HG03196 (cell line): ENCODE measurements around the gene RAD51.

Experiments used
- ATAC-seq: cut with Tn5 transposase; IDR thresholded peaks from one replicate; pipeline ENCODE4 v1.9.1; 2021; ENCODE audit not compliant: unreplicated experiment

Gene RAD51

DNA sequence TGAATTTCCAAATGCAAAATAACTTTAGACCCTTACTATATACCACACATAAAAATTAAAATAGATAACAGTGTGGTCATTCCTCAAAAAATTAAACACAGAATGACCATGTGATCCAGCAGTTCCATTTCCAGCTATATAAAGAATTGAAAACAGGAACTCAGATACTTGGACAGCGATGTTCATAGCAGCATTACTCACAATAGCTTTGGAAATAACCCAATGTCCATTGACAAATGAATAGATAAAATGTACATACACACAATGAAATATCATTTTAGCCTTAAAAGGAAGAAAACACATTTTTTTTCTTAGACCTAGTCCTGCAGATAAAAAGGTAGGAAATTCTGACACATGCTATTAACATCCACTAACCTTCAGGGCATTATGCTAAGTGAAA is 26.7 kb downstream of the RAD51 start:
- no peak for ATAC-seq

DNA sequence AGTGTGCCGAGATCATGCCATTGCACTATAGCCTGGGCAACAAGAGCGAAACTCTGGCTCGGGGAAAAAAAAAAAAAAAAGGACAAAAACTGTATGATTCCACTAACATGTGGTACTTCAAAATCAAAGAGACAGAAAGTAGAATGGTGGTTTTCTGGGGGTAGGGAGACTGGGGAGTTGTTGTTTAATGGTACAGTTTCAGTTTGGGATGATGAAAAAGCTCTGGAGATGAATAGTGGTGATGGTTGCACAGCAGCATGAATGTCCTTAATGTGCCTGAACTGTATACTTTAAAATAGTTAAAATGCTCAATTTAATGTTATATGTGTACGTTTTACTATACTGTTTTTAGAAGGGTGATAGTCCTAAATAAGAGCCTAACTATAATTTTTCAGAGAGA is 27.4 kb downstream of the RAD51 start:
- ATAC-seq: no peak

GRCh38 chr15:40722934-40723333 is 28.0 kb downstream of the RAD51 start:
- no peak for ATAC-seq

- no peak for ATAC-seq
Observed at GRCh38 chr15:40723919-40724318, 28.9 kb downstream of the RAD51 start.

DNA sequence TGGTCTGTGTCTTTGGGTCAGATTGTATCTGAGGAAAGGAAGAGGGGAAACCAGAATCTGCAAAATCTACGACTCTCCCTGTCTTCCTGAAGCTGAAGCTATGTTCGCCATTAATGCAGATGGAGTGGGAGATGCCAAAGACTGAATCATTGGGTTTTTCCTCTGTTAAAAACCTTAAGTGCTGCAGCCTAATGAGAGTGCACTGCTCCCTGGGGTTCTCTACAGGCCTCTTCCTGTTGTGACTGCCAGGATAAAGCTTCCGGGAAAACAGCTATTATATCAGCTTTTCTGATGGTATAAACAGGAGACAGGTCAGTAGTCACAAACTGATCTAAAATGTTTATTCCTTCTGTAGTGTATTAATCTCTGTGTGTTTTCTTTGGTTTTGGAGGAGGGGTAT is 36.1 kb downstream of the RAD51 start:
- ATAC-seq: no peak

- ATAC-seq: no peak
Observed at GRCh38 chr15:40736575-40736974, 41.6 kb downstream of the RAD51 start.

DNA sequence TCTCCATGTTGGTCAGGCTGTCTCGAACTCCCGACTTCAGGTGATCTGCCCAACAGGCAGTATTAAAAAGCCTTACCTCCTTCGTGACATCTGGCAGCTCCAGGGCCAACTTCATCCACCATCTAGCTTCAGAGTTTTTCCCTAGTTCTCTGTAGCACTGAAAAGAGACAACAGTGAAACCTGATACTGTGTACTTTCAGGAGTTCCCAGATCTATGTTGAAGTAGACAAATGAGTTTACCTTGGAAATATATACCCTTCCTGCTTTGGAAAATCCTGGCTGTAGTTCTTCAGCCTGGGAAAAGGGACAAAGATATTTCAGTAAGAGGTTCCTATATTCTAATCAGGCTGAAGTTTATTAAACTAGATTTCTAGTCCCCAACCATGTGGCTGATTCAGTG is 42.1 kb downstream of the RAD51 start:
- ATAC-seq: no peak

GRCh38 chr15:40739047-40739446 is 44.1 kb downstream of the RAD51 start:
- no peak for ATAC-seq

- ATAC-seq: no peak
Observed at GRCh38 chr15:40739854-40740253, 44.9 kb downstream of the RAD51 start.

- no peak for ATAC-seq
Observed at GRCh38 chr15:40743485-40743901, 48.5 kb downstream of the RAD51 start.

- no peak for ATAC-seq
Observed at GRCh38 chr15:40743921-40744814, 49.2 kb downstream of the RAD51 start.

DNA sequence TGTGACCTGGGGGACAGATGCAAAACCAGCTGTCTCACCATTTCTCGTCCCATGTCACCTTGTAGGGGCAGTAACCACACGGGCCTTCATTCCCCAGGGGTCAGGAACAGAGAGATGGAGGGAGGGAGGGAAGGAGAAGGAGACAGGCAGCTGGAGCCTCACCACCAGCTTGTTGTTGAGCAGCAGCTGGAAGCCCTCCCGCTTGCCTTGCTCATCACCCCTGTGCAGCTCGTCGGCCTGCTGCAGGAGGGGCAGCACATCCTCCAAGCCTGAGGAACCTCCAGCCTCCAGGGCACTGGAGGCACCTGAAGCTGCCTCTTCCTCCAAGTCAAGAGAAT is 49.8 kb downstream of the RAD51 start:
- ATAC-seq: no peak

DNA sequence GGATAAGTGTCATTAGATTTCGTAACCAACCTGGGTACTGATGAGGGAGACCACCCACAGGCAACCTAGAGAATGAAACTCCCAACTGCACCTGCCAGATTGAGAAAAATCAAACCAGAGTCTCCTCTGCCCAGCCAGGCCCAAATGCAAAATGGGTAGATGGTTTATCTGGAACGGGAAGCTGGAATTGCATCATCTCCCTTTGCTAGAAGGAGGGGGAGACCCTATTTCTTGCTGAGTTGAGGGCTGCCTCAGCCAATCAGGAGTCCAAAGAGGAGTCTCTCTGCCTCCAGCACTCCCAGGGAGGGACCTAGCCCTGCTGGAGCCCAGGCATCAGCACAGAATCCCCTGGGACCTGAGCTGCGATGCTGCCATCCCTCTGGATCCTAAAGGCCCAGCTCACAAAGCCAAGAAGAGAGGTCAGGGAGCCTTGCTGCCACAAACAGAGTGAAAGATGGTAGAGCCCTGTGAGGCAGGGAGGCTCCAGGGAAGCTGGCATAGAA is 52.0 kb downstream of the RAD51 start:
- ATAC-seq: no peak

DNA sequence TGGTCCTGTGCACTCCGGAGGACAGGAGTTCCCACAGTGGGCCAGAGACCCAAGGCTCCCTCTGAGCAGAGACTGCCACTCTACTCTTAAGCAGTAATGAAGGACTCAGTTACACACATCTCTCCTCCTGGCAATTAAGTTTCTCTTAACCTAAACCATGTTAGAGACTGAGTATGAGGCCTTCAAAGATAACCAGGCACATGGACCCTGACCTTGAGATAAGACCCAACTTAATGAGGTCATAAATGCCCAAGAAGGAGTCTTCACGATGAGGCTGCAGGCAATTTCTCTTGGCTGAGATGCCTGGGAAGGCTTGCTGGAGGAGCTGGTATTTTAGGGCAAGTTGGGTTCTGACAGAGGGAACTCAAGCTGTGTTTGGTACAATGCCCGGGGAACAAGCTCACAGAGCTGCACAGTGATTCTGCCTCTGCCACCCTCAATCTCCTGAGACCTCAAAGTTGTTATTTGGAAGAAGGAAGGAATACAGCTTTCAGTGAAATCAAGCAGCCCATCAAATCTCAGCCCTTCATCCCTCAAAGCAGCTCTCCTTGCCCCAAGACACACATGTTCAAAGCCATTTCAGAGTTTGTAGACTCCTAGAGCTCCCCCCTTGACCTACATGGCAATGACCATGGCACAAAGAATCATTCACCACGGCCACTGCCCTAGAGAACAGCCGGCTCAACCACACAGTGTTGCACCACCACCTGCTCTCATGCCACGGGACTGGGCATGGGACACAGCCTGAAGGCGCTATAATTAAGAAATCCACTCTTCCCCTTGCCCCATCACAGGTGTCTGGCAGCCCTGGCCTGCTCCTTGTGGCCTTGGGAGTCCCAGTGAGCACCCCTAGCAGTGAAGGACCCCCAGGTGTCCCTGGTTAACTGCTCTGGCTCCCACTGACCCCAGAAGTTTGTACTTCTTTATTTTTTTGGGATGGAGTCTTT is 53.0 kb downstream of the RAD51 start:
- ATAC-seq: no peak

- ATAC-seq: no peak
Observed at GRCh38 chr15:40749151-40749630, 54.2 kb downstream of the RAD51 start.

DNA sequence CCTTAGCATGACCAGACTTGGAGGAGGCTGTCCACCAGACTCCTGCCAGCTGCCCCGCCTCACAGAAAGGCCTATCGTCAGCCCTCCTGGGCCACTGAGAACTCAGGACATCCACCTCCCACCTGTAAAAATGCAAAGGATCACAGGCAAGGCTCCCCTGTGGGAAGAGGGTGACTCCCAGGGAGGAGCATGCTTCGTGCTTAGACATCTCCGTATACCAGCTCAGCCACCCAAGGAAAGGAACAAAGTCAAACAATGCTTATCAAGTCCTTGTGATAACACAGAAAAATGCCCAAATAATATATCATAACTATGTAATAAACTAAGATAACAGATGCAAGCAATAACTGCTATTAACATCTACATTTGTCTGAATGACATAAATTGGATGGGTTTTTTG is 55.9 kb downstream of the RAD51 start:
- no peak for ATAC-seq

GRCh38 chr15:40751745-40752144 is 56.8 kb downstream of the RAD51 start:
- ATAC-seq: no peak

- ATAC-seq: no peak
Observed at GRCh38 chr15:40754574-40754882, 59.6 kb downstream of the RAD51 start.

GRCh38 chr15:40754883-40755811 is 60.2 kb downstream of the RAD51 start, which contains the start of gene RMDN3:
Gene RMDN3 (minus strand): TSS chr15:40755254. CDS start chr15:40754783, 471 bp downstream.
- peak; percentile 84 for ATAC-seq

DNA sequence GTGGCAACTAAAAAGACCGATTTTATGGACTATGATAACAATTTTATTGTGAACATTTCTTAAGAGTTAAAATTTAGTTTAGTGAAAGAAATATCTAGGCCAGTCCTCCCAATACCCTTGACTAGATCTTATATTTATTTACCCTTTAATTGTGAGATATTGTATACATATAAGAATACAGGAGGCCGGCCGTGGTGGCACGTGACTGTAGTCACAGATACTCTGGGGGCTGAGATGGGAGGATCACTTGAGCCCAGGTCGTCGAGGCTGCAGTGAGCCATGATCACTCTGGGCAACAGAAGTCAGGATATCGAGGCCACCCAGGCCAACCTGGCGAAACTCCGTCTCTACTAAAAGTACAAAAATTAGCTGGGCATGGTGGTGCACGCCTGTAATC is 60.8 kb downstream of the RAD51 start:
- no peak for ATAC-seq

- no peak for ATAC-seq
Observed at GRCh38 chr15:40756938-40757337, 62.0 kb downstream of the RAD51 start.
